BE2C (cell line): Measurements from ENCODE around the gene WDR41. TPM values are rescaled to one million over a fixed set of nuclear protein-coding genes. Genes with fewer than 3 reads are reported as not detected.
A peak's percentile ranks its signal among the peaks of the same experiment; 100 is the strongest.
"Not testable (repeated sequence)": the region's sequence is repeated elsewhere in the genome, so short reads cannot be mapped to it uniquely, and the experiment has no call there.

Experiments
- DNase-seq: peaks from one replicate; pipeline ENCODE4 v3.0.0-alpha.2; 2020
- H3K27me3 ChIP-seq: fragments of 250-450 bp; sonication (Bioruptor Pico); 2 replicates; pipeline ENCODE4 v1.5.1; 2020; ENCODE audit warnings: mild to moderate bottlenecking
- H3K36me3 ChIP-seq: fragments of 250-450 bp; sonication (Bioruptor Pico); 2 replicates; pipeline ENCODE4 v1.5.1; 2020; ENCODE audit warnings: mild to moderate bottlenecking
- H3K4me1 ChIP-seq: fragments of 250-450 bp; sonication (Bioruptor Pico); 2 replicates; pipeline ENCODE4 v1.5.1; 2020
- H3K4me3 ChIP-seq: 2 replicates; pipeline ENCODE4 v1.5.1; 2011; ENCODE audit warnings: low read depth, low read length
- H3K9me3 ChIP-seq: fragments of 250-450 bp; sonication (Bioruptor Pico); 2 replicates; pipeline ENCODE4 v1.5.1; 2020
- polyA plus RNA-seq: library from polyadenylated mRNA; unstranded; fragments of >200 nt; gene quantifications from one replicate; pipeline ENCODE4 v1.2.1, GENCODE V29; 2012; ENCODE audit warnings: low read depth, missing spikeins; ENCODE audit not compliant: insufficient read length, insufficient read depth
- TF ChIP-seq, protein P1 (sequence below): IDR thresholded peaks from 2 replicates; pipeline ENCODE4 v1.5.1; 2012; ENCODE audit warnings: mild to moderate bottlenecking, low read depth, low read length

Gene WDR41, protein sequence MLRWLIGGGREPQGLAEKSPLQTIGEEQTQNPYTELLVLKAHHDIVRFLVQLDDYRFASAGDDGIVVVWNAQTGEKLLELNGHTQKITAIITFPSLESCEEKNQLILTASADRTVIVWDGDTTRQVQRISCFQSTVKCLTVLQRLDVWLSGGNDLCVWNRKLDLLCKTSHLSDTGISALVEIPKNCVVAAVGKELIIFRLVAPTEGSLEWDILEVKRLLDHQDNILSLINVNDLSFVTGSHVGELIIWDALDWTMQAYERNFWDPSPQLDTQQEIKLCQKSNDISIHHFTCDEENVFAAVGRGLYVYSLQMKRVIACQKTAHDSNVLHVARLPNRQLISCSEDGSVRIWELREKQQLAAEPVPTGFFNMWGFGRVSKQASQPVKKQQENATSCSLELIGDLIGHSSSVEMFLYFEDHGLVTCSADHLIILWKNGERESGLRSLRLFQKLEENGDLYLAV
- polyA plus RNA-seq = 32.0 TPM

- peak; percentile 91 for DNase-seq
- H3K4me3 ChIP-seq = peak within 1 kb of the TSS; percentile 90
- no peaks in the 10 kb centered on the region for H3K36me3 ChIP-seq
Observed at GRCh38 chr5:77491783-77492652, at the start of gene WDR41. Gene WDR41 (minus strand): TSS chr5:77492316. CDS start chr5:77492220, 96 bp downstream.

DNA sequence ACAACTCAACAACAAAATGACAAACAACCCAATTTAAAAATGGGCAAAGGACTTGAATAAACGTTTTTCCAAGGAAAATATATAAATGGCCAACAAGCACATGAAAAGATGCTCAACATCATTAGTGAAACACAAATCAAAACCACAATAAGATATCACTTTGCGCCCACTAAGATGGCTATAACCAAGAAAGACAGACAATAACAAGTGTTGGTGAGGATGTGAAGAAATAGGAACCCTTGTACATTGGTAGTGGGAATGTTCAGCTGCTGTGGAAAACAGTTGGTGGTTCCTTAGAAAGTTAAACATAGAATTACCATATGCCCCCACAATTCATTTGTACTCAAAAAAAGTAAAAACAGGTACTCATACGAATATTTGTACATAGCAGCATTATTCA lies 39.2 kb upstream of the WDR41 start:
- no peaks in the 10 kb centered on the region for H3K4me1 ChIP-seq
- no peak overlapping the region for H3K4me3 ChIP-seq
- TF ChIP-seq, protein P1, sequence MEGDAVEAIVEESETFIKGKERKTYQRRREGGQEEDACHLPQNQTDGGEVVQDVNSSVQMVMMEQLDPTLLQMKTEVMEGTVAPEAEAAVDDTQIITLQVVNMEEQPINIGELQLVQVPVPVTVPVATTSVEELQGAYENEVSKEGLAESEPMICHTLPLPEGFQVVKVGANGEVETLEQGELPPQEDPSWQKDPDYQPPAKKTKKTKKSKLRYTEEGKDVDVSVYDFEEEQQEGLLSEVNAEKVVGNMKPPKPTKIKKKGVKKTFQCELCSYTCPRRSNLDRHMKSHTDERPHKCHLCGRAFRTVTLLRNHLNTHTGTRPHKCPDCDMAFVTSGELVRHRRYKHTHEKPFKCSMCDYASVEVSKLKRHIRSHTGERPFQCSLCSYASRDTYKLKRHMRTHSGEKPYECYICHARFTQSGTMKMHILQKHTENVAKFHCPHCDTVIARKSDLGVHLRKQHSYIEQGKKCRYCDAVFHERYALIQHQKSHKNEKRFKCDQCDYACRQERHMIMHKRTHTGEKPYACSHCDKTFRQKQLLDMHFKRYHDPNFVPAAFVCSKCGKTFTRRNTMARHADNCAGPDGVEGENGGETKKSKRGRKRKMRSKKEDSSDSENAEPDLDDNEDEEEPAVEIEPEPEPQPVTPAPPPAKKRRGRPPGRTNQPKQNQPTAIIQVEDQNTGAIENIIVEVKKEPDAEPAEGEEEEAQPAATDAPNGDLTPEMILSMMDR = no peak
- no peak for DNase-seq
- H3K27me3 ChIP-seq = peaks cover 62% of the 10 kb centered on the region
- no peaks in the 10 kb centered on the region for H3K36me3 ChIP-seq
- no peaks in the 10 kb centered on the region for H3K9me3 ChIP-seq

More at GRCh38 chr5:77491783-77492652, at the start of gene WDR41:
- Histone ChIP-seq H3K27me3 (no peaks in the 10 kb centered on the region; the same call in 1 of the 2 replicates), H3K4me1 (no peaks in the 10 kb centered on the region), H3K9me3 (no peaks in the 10 kb centered on the region)
- TF ChIP-seq, protein P1 = peak; percentile 74

DNA sequence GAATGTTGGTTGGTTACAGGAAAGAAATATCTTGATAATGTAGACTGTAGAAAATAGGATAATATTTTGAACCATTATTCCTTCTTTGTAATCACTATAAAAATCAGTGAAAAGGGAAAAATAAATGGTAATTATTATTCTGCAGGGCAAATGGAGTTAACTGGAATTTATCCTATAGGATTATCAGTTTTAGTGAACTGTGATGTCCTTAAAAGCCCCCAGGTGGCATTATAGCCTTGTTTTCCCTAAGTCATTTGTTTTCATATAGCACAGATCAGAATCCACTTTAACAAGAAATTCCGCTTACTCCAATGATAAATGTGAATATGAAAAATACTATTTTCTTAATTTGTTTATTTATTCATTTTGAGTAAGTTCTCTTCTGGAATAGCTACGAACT lies 26.2 kb upstream of the WDR41 start:
- H3K4me3 ChIP-seq = no peak overlapping the region
- no peaks in the 10 kb centered on the region for H3K27me3 ChIP-seq
- no peaks in the 10 kb centered on the region for H3K9me3 ChIP-seq
- H3K36me3 ChIP-seq = no peaks in the 10 kb centered on the region
- DNase-seq = no peak
- TF ChIP-seq, protein P1 = peak; percentile 62
- H3K4me1 ChIP-seq = no peaks in the 10 kb centered on the region

- no peak for DNase-seq
- Histone ChIP-seq H3K36me3 (no peaks in the 10 kb centered on the region), H3K9me3 (peaks cover 4% of the 10 kb centered on the region; the same call in 1 of the 2 replicates), H3K27me3 (no peaks in the 10 kb centered on the region), H3K4me3 (no peak overlapping the region), H3K4me1 (no peaks in the 10 kb centered on the region)
- TF ChIP-seq, protein P1 = no peak
Observed at GRCh38 chr5:77514457-77514856, 22.3 kb upstream of the WDR41 start.

GRCh38 chr5:77513321-77513720 lies 21.2 kb upstream of the WDR41 start:
- no peak overlapping the region for H3K4me3 ChIP-seq
- H3K4me1 ChIP-seq = no peaks in the 10 kb centered on the region
- no peaks in the 10 kb centered on the region for H3K27me3 ChIP-seq
- no peak for DNase-seq
- H3K36me3 ChIP-seq = no peaks in the 10 kb centered on the region
- TF ChIP-seq, protein P1 = no peak
- H3K9me3 ChIP-seq = peaks cover 4% of the 10 kb centered on the region; the same call in 1 of the 2 replicates

DNA sequence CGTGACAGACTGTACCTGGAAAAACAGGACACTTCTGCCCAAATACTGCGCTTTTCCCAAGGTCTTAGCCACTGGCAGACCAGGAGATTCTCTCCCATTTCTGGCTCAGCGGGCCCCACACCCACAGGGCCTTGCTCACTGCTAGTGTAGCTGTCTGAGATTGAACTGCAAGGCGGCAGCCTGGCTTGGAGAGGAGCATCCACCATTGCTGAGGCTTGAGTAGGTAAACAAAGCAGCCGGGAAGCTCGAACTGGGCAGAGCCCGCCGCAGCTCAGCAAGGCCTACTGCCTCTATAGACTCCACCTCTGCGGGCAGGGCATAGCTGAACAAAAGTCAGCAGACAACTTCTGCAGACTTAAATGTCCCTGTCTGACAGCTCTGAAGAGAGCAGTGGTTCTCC lies 9.0 kb upstream of the WDR41 start:
- not testable (repeated sequence) for H3K36me3 ChIP-seq, H3K9me3 ChIP-seq, H3K4me1 ChIP-seq, DNase-seq, H3K4me3 ChIP-seq, H3K27me3 ChIP-seq
